ENCODE results near the gene SOS1. TPM values are rescaled to one million over a fixed set of nuclear protein-coding genes. Genes with fewer than 3 reads are reported as not detected.

SOS1 gene
- total RNA-seq, 4 donors from 2014 or later, result 13.3 to 107 (median 40.8) TPM

DNA sequence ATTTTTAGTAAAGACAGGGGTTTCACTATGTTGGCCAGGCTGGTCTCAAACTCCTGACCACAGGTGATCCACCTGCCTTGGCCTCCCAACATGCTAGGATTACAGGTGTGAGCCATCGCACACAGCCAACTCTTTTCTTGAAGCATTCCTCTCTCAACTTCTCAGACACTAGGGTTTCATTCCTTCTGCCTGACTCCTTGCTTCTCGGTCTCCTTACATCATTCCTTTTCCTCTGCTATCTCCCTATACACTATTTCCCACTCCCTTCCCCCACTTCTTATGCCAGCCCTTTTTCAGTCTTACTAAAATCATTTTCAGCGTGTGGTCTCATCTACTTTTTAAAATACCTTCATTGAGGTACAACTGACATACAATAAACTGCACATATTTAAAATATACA lies 6.1 kb downstream of the SOS1 start:
- DNase-seq, result no peak
- no peak overlapping the region for H3K27ac ChIP-seq

GRCh38 chr2:39109537-39109936 lies 11.3 kb downstream of the SOS1 start:
- Histone ChIP-seq H3K4me3 (no peak overlapping the region), H3K36me3 (no peaks in the 10 kb centered on the region), H3K27me3 (no peaks in the 10 kb centered on the region), H3K27ac (no peak overlapping the region), H3K9me3 (no peaks in the 10 kb centered on the region), H3K4me1 (no peaks in the 10 kb centered on the region)
- TF ChIP-seq POLR2A (IDR thresholded peaks at IDR 0.05), result no peak
- no peak for TF ChIP-seq CTCF (IDR thresholded peaks at IDR 0.05)
- intact Hi-C loops (cut with DNase I; ENCODE audit: low total_unique reads), result no loop called here
- DNase-seq, result no peak

More for the DNA sequence above, 6.1 kb downstream of the SOS1 start:
- intact Hi-C loops (cut with DNase I; ENCODE audit: low total_unique reads), result no loop called here
- no peaks in the 10 kb centered on the region for H3K27me3 ChIP-seq
- H3K9me3 ChIP-seq, result no peaks in the 10 kb centered on the region
- H3K4me3 ChIP-seq, result no peak overlapping the region
- H3K4me1 ChIP-seq, result no peaks in the 10 kb centered on the region
- no peaks in the 10 kb centered on the region for H3K36me3 ChIP-seq
- TF ChIP-seq POLR2A (IDR thresholded peaks at IDR 0.05) (no peak), CTCF (IDR thresholded peaks at IDR 0.05) (no peak)

DNA sequence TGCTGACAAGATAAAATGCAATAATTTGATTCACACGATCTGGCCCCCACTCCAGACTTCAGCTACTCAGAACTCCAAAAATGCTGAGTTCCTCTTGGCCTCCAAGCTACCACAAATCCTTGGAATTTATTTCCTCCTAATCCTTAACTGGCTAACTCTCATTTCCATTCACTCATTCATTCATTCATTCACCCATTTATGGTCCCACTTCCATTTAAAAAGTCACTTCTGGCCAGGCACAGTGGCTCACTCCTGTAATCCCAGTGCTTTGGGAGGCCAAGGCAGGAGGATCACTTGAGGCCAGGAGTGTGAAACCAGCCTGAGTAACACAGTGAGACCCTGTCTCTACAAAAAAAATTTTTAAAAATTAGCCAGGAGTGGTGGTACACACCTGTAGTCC lies 12.5 kb downstream of the SOS1 start:
- no peaks in the 10 kb centered on the region for H3K4me1 ChIP-seq
- intact Hi-C loops (cut with DNase I; ENCODE audit: low total_unique reads), result no loop called here

DNA sequence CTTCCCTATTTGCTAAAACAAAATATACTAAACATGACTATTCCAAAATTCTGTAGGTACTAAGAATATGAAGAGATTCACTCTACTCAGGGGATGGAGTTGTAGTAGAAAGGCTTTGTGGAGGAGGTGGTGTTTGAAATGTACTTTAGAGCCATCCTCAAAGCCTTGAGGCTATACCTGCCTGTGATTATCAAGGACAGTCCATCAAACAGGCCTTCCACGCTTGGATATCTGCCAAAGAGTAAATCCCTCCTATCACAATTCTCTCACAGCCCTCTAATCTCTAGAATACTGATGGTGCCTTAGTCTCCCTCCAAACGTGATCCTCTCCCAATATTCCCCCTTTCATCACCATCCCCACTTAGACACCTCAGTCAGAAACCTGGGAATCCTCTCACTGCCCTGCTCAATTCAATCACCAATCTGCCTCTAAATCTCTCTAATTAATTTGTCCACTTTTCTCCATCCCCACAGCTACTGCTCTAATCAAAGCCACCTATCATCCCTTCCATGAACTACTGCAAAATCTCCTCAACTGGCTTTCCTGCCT lies 13.1 kb downstream of the SOS1 start:
- no peaks in the 10 kb centered on the region for H3K4me1 ChIP-seq

More for the DNA sequence above, 12.5 kb downstream of the SOS1 start:
- Histone ChIP-seq H3K27ac (no peak overlapping the region), H3K27me3 (no peaks in the 10 kb centered on the region), H3K9me3 (no peaks in the 10 kb centered on the region), H3K36me3 (no peaks in the 10 kb centered on the region), H3K4me3 (no peak overlapping the region)
- TF ChIP-seq POLR2A (IDR thresholded peaks at IDR 0.05), result no peak
- no peak for TF ChIP-seq CTCF (IDR thresholded peaks at IDR 0.05)
- DNase-seq, result no peak

DNA sequence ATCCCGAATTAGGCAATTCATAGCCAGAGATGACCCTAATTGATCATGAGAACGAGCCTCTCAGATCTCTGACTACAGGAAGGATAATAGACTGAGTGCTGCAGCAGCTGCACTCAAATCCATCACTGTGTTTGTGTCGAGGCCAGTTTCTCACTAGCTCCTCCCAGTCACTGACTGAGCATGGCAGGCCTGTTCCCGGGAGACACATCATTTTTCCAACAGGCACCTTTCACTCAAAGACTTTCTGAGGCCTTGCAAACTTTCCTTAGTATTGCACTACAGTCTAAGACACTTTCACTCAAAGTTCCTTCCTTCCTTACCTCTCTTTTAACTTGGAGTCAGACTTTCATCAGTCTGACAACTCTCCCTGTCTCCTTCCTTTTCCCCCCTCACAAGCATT lies 13.7 kb downstream of the SOS1 start:
- Histone ChIP-seq H3K4me1 (no peaks in the 10 kb centered on the region), H3K27me3 (no peaks in the 10 kb centered on the region), H3K4me3 (no peak overlapping the region), H3K36me3 (no peaks in the 10 kb centered on the region), H3K9me3 (no peaks in the 10 kb centered on the region), H3K27ac (no peak overlapping the region)
- TF ChIP-seq POLR2A (IDR thresholded peaks at IDR 0.05) (no peak), CTCF (IDR thresholded peaks at IDR 0.05) (no peak)
- no peak for DNase-seq
- intact Hi-C loops (cut with DNase I; ENCODE audit: low total_unique reads), result no loop called here

More for the DNA sequence above, 13.1 kb downstream of the SOS1 start:
- no peak overlapping the region for H3K27ac ChIP-seq
- intact Hi-C loops (cut with DNase I; ENCODE audit: low total_unique reads), result no loop called here
- H3K27me3 ChIP-seq, result no peaks in the 10 kb centered on the region
- no peak overlapping the region for H3K4me3 ChIP-seq
- H3K36me3 ChIP-seq, result no peaks in the 10 kb centered on the region
- no peak for TF ChIP-seq CTCF (IDR thresholded peaks at IDR 0.05)
- no peak for TF ChIP-seq POLR2A (IDR thresholded peaks at IDR 0.05)
- H3K9me3 ChIP-seq, result no peaks in the 10 kb centered on the region
- no peak for DNase-seq

Measured in uterus (tissue), 4 donors.